SU-DHL-6 (cell line): ENCODE data around the gene AHRR.

ENCODE experiments used
- CTCF ChIP-seq: fragments of 200-600 bp; sonication (generic); IDR thresholded peaks from one replicate; pipeline ENCODE4 v1.5.1; 2017; ENCODE audit warnings: antibody characterized with exemption, mild to moderate bottlenecking, low read length, moderate library complexity; ENCODE audit not compliant: insufficient read depth, poor library complexity, severe bottlenecking
- EZH2phosphoT487 ChIP-seq: fragments of 200-600 bp; sonication (generic), shearing (Covaris generic); conservative IDR thresholded peaks from 2 replicates; pipeline ENCODE4 v1.6.1; 2018; ENCODE audit warnings: mild to moderate bottlenecking, antibody characterized with exemption, low read length, moderate library complexity, mixed read lengths

GRCh38 chr5:427415-428087 is 106.0 kb downstream of the AHRR start:
- TF ChIP-seq CTCF = no peak
- no peak for TF ChIP-seq EZH2phosphoT487
